ENCODE measurements around the gene THOC5.
"Not testable (repeated sequence)": the region's sequence is repeated elsewhere in the genome, so short reads cannot be mapped to it uniquely, and the experiment has no call there.

The THOC5 gene

GRCh38 chr22:29559853-29560252, 6.3 kb upstream of the THOC5 start:
- DNase-seq, result no peak

DNA sequence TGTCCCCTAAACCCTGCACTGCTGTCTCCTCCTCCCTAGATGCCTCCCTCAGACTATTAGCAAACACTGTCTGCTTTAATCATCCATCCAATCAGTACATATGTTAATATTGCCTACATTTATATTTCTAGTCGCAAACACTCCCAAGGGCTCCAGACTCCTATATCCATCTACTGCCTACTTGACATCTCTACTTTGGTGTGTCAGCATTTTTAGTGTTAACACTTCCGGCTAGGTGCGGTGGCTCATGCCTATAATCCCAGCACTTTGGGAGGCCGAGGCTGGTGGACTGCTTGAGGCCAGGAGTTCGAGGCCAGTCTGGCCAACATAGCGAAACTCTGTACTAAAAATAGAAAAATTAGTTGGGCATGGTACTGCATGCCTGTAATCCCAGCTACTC, 5.5 kb upstream of the THOC5 start:
- no peak for DNase-seq

DNA sequence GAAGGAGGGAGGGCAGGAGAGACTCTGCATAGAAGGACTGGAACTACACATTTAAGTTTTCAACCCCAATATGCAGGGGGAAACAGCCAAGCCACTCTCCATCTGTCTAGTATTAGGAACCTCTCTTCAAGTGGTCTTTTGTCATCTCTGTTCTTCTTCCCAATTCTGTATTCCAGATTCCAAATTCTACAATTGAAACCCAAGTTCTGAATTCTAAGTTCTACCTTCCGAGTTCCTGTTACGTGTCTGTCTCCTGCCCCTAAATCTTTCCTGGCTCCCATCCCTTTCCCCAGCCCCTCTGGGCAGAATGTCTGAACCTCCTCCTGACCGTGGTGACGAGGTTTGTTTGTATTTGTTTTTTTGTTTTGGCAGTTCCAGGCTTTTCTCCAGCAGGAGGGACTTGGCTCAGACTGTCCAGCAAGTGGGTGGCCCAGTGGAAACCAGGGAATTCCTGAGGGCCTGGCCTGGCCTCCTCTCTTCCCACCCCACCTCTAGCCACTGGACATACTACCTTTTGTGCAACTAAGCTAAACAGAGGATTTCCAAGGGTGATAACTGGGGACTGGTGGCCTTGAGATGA, 1.6 kb upstream of the THOC5 start:
- no peak for DNase-seq

- not testable (repeated sequence) for DNase-seq
These were observed 1.2 kb downstream of the THOC5 start for GRCh38 chr22:29552357-29552756.

DNA sequence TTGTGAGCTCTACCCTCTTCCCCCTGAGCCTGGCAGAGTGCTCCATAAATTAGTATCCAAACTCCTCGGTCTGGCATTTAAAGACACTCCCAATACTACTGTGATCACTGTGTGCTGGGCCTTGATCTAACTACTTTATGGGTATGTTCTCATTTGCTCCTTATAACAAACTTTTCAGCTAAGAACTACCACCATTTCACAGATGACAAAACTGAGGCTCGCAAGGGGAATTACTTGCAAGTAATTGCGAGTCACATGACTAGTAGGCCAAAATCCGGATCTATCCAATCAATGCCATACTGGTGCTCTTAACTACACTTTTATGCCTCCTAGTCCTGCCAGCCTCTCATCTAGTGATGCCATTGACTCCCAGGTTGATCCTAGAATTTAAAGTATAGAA, 3.6 kb downstream of the THOC5 start:
- DNase-seq, result no peak

DNA sequence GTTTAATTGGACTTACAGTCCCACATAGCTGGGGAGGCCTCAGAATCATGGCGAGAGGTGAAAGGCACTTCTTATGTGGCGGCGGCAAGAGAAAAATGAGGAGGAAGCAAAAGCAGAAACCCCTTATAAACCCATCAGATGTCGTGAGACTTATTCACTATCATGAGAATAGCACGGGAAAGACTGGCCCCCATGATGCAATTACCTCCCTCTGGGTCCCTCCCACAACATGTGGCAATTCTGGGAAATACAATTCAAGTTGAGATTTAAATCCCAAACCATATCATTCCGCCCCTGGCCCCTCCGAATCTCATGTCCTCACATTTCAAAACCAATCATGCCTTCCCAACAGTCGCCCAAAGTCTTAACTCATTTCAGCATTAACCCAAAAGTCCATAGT, 8.5 kb downstream of the THOC5 start:
- DNase-seq, result not testable (repeated sequence)

DNA sequence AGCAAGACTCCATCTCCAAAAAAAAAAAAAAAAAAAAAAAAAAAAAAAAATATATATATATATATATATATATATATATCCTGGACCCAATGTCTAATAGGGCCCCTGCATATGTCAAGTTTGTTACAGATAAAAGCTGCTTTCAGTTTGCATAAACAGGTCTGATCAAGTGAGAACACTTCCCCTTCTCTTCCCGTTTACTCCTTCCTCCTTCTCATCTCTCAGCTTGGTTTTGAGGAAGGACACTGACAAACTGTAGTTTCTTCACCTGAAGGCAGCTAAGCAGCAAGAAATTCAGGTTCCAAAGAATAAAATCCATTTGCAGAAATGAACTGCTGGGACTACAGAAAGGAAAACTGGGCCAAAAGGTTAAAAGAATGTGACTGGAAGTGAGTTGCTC, 11.7 kb downstream of the THOC5 start:
- no peak for DNase-seq

DNA sequence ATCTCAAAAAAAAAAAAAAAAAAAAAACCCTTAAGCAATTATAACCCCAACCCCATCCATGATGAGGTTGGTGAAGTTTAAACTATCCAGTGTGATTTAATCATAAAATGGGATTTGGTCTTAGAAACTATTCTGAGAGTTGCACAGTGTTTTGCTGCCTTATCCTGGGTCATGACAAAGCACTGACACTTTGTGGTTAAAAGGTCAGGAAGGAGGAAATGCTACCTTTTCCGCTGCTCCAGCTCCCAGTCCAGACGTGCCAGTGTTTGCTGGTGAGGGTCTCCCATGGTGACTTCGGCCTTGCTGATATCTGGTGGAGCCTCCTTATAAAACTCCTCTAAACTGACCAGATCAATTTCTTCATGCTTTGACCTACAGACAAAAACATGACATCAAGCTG, 14.5 kb downstream of the THOC5 start:
- no peak for DNase-seq

DNA sequence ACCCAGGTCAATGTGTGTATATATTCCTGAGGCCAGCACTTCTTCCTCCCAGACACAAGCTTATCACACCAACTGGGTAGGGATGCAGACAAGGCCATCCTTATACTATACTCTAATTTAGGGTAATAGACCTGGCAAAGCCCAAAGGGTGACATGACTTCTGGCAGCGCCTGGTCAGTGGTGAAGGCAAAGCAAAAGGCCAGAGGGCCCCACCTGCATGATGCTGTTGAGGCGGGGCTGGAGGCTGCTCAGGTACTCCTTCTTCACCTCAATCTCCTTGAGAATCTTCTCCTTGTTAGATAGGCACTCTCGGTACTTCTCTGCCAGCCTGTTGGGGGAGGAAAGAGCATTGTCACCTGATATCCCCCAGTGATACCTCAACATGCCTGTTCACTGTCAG, 17.1 kb downstream of the THOC5 start:
- no peak for DNase-seq

DNA sequence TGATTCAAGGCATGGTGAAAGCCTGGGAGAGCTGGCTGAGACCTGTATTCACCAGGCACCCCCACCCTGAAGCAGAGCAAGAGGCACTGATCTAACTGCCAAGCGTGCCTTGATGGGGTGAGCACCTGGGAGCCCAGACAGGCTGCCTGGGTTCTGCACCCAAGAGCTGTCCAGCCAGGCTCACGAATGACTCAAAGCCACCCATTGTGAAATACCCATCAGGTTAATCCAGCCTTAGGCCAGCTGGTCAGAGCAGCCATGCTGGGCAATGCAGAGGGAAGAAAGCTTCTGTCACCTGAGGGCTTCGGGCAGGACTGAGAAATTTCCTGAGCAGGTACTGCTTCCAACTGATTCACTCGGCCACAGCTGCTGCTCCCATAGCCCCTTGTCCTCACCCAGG, 22.1 kb downstream of the THOC5 start:
- DNase-seq, result no peak

- no peak for DNase-seq
These were observed 22.8 kb downstream of the THOC5 start for GRCh38 chr22:29530716-29531115.

GRCh38 chr22:29528144-29528543, 25.4 kb downstream of the THOC5 start:
- no peak for DNase-seq

DNA sequence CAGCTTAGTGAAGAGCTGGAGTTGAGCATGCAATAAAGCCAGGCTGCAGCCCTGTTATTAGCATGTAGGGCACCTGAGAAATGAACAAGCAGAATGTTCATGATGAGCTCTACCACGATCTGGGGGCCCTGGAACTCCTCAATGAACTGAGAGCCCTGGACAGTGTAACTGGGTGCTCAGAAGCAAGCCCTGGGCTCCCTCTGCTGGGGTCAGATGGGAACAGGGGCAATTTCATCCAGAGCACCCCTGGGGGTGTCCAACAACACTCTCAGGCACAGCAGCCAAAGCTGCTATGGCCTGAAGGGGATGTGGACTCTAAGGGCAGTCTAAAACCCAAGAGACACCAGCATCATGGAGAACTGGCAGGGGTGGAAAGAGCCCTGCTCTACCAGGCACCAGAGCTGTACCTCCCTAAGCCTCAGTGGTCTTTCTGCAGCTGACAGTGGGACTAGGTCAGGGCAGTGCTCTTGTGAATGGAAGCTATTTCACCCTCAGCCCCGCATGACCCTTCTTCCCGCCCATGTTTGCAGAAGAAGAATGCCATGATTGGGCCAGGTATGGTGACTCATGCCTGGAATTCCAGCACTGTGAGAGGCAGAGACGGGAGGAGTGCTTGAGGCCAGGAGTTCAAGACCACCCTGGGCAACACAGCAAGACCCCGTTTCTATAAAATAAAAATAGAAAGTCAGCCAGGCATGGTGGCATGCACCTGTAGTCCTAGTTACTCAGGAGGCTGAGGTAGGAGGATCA, 28.9 kb downstream of the THOC5 start:
- DNase-seq, result peak; percentile 24 to 27

DNA sequence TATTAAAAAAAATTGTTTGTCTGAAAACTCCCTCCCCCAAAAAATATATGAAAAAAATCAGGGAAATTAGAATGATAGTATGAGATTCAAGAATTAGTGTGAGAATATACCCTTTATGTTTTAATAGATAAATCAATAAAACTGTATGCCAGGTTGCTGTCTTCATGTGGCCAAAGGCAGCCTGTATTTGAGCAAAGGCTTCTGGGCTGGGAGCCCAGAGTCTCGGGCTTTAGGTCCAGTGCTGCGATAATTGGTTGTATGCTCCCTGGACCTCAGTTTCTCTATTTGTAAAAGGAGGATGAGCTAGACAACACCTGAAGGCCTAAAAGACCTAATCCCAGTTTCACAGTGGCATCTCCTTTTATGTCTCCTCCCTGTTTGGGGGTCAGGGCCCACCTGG, 29.8 kb downstream of the THOC5 start:
- DNase-seq, result no peak

GRCh38 chr22:29521526-29521925, 32.0 kb downstream of the THOC5 start:
- no peak for DNase-seq

DNA sequence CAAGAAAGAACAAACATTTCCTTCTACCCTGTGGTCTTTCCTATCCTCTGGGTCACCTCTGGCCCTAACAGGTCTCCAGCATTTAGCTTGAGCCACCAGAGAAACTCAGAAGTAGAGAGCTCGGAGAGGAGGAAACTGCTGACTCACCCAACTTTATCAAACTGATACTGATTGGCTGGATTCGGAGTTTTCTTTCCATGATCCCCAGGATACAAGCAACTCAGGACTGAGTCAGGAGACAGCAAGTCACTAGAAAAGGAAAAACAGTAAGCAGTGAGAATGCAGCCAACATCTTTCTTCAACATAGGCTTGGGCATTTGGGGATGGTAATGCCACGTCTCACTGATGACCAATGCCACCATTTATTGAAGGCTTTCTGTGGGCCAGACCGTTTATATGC, 32.7 kb downstream of the THOC5 start:
- DNase-seq, result no peak

GRCh38 chr22:29519996-29520395, 33.6 kb downstream of the THOC5 start:
- no peak for DNase-seq

DNA sequence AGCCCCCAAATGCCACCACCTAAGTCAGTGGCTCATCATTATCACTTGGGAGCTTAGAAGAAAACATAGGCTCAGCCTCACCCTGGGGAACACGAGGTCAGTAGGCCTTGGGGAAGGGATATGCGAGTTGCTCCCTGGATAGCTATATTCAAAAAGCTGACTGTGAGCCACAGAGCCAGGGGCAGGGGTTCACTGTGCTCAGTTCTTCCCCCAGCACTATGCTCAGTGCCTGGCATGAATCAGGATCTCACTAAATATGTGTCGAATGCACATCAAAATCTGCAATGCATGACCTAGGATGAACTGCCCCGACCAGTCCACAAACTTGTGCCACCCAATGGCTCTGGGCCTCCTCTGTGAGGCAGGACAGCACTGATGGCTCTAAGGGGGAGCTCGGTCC, 35.1 kb downstream of the THOC5 start:
- no peak for DNase-seq

GRCh38 chr22:29517215-29517908, 36.2 kb downstream of the THOC5 start:
- DNase-seq, result no peak

GRCh38 chr22:29512031-29512430, 41.5 kb downstream of the THOC5 start:
- DNase-seq, result no peak

DNA sequence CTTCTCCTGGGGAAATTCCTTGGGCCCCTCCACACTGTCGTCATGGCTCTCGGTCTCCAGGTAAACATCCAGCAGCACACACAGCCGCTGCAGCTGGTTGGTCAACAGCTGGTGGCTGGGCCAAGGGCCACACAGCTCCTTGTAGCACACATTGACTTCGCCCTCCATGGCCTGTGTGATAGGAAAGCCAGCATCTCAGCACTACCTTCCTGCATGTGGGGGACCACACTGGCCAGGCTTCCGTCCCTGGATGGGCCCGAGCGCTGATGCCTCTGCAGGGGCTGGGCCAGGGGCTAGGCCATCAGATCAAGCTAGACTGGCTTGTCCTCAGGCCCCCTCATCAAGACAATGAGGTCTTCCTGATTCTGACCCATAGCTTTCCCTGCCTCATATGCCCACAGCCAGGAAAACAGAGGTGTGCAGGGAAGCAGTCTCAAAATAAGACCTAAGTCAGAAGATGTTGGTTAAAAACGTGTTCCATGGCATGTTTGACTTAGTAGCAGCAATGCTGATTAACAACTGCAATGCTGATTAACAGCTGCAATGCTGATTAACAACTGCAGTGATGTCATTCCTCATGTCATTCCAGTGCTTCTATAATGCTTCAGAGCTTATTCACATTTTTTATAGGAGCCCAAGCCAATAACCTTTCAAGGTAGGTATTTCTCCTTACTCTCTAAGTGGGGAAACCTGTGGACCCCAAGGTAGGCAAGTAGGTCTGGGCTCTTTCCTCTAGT, 42.3 kb downstream of the THOC5 start:
- DNase-seq, result no peak

- no peak for DNase-seq
These were observed 43.0 kb downstream of the THOC5 start for GRCh38 chr22:29510542-29510941.

DNA sequence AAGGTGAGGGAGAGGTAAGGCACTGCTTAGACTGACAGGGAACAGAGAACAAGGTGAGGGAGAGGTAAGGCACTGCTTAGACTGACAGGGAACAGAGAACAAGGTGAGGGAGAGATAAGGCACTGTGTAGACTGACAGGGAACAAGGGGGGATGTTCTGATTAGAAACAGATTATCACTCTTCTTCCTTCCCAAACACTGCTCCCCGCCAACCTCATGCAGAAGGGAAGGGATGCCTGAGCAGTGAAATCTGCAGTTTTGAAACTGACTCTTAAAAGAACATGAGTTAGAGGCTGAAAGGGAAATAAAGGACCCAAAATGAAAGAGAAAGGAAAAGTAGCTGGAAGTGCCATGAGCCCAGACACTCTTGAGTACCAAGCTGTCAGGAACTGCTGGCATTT, 43.7 kb downstream of the THOC5 start:
- no peak for DNase-seq

- DNase-seq, result no peak
These were observed 44.3 kb downstream of the THOC5 start for GRCh38 chr22:29509298-29509697.

All from stimulated activated CD4-positive, alpha-beta T cell treated with anti-CD3 and anti-CD28 coated beads, Interleukin-2, amount 100 ng/mL, for 24 hours (primary cell).